Activated CD8-positive, alpha-beta T cell treated with anti-CD3 and anti-CD28 coated beads, Interleukin-2, amount 10 ng/mL, durations not matched to agents 7 days and 5 days (primary cell): ENCODE results near the gene MPDU1. TPM values are rescaled to one million over a fixed set of nuclear protein-coding genes. Genes with fewer than 3 reads are reported as not detected.

Source experiments
- ATAC-seq: fragments of 150-1000 bp; cut with Tn5 transposase; one replicate; pipeline ENCODE4 v1.10.0; 2021; ENCODE audit warnings: moderate library complexity
- CTCF ChIA-PET: fragments of 350-600 bp; sonication (Branson Sonifier 250); formaldehyde crosslinking; loops from one replicate; lab custom pipeline; 2021; ENCODE audit warnings: antibody characterized with exemption; lab: Charles Lee
- POLR2A ChIA-PET: fragments of 350-600 bp; sonication (Branson Sonifier 250); formaldehyde crosslinking; loops from one replicate; lab custom pipeline; 2021; ENCODE audit warnings: antibody characterized with exemption; lab: Charles Lee
- DNase-seq: peaks from one replicate; pipeline ENCODE4 v3.0.0-alpha.2; 2020
- H3K27ac Mint-ChIP-seq: one replicate; pipeline ENCODE4 v1.8.0; 2021; ENCODE audit warnings: mild to moderate bottlenecking, mixed read lengths
- H3K27me3 Mint-ChIP-seq: one replicate; pipeline ENCODE4 v1.8.0; 2021; ENCODE audit warnings: low read depth, mixed read lengths
- H3K36me3 Mint-ChIP-seq: one replicate; pipeline ENCODE4 v1.8.0; 2021; ENCODE audit warnings: low read depth, mixed read lengths
- H3K4me1 Mint-ChIP-seq: one replicate; pipeline ENCODE4 v1.8.0; 2021; ENCODE audit warnings: low read depth, mixed read lengths
- H3K4me3 Mint-ChIP-seq: one replicate; pipeline ENCODE4 v1.8.0; 2021; ENCODE audit warnings: mild to moderate bottlenecking, mixed read lengths
- H3K9me3 Mint-ChIP-seq: one replicate; pipeline ENCODE4 v1.8.0; 2022; ENCODE audit warnings: mixed read lengths; ENCODE audit not compliant: insufficient read depth
- total RNA-seq, 2 experiments: library from RNA; stranded (reverse); gene quantifications; one replicate each; pipeline ENCODE4 v1.2.3, GENCODE V29; 2021

The MPDU1 gene
- total RNA-seq, 2 experiments from 2014 or later, result 69.0 to 70.4 TPM

DNA sequence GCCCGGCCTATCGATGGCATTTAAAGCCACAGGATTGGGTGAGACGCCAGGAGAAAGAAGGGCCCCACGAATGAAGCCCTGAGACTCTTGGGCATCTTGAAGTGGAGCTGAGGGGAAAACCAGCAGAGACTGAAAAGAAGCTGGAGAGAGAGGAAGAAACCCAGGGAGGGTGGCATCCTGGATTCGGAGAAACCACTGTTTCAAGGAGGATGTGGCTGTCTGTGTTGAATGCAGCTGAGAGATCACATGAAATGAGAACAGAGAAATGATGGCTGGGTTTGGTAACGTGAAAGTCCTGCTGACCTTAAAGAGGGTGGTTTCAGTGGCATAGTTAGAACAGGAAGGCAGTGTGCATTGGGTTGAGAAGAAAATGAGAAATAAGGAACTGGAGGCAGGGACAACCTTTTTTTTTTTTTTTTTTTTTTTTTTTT is 31.0 kb upstream of the MPDU1 start:
- H3K9me3 Mint-ChIP-seq, result no peaks in the 10 kb centered on the region
- H3K27me3 Mint-ChIP-seq, result no peaks in the 10 kb centered on the region
- ATAC-seq (peak; percentile 59), DNase-seq (peak; percentile 79)
- peak overlapping the region; percentile 91 for H3K27ac Mint-ChIP-seq
- ChIA-PET CTCF (interaction anchor here (0.5 to 2.1 kb wide), 8 partner anchors 8 to 197 kb away, joined by 3 to 38 read pairs (median 5); partner anchors contain the start of gene SENP3), POLR2A (interaction anchor here (0.8 to 1.9 kb wide), 10 partner anchors 8 to 197 kb away, joined by 3 to 13 read pairs (median 4); partner anchors contain the start of genes MPDU1, SENP3 and TP53)
- H3K4me3 Mint-ChIP-seq, result peak overlapping the region; percentile 60
- peaks cover 78% of the 10 kb centered on the region for H3K4me1 Mint-ChIP-seq
- H3K36me3 Mint-ChIP-seq, result peaks cover 61% of the 10 kb centered on the region

DNA sequence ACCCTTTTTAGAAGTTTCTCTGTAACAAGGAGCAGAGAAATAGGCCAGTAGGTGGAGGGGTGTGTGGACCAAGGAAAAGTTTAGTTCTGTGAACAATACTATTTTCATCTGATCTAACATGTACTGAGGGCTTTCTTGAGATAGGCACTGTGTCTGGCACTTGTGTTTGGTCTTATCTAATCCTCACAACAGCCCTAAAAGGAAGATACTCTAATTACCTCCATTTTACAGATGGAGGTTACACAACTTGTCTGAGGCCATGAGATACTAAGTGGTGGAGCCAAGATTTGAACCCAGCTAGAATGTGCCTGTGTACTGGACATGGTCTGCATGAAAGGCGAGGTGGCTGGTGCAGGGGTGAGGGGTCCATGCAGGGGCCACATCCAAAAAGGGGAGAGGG is 30.3 kb upstream of the MPDU1 start:
- Mint-ChIP-seq H3K4me1 (peaks cover 79% of the 10 kb centered on the region), H3K36me3 (peaks cover 58% of the 10 kb centered on the region), H3K27ac (peak overlapping the region; percentile 91), H3K27me3 (no peaks in the 10 kb centered on the region), H3K4me3 (peak overlapping the region; percentile 60), H3K9me3 (no peaks in the 10 kb centered on the region)
- ChIA-PET CTCF (interaction anchor here (1.3 to 2.1 kb wide), 3 partner anchors 8 to 67 kb away, joined by 3 to 38 read pairs (median 10); partner anchors contain the start of gene SENP3), POLR2A (interaction anchor here (0.9 to 1.9 kb wide), 3 partner anchors 38 to 117 kb away, joined by 3 to 11 read pairs (median 3); no protein-coding TSS in a partner anchor)
- DNase-seq (no peak), ATAC-seq (no peak)

DNA sequence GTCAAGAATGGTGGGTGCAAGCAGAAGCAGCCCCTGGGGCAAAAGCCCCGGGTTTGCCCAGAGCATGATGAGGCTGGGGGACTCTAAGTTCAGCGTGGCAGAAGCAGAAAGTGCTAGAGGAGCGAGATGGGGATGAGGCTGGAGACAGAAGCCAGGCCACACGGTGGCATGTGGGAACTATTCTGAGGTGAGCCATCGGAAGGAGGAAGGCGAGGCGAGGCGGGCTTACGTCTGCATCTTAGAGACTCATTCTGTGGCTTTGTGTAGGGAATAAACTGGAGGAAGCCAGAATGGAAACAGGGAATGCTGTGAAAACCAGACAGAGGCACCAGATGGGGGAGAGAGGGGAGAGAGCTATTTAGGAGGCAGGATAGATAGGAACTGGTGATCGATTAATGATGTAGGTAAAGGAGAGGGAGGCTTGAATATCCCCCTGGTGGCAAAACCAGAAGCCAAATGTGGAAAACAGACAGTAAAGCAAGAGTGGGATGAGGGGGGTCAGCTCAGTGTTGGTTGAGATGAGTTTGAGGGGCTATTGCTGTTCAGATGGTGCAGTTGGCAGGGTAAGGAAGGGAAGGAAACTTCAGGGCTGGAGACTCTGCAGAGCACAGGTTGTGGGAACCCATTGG is 28.2 kb upstream of the MPDU1 start:
- DNase-seq (no peak), ATAC-seq (no peak)
- no peak overlapping the region for H3K4me3 Mint-ChIP-seq
- peaks cover 59% of the 10 kb centered on the region for H3K36me3 Mint-ChIP-seq
- ChIA-PET CTCF (interaction anchor here (0.8 to 1.7 kb wide), 3 partner anchors 32 to 41 kb away, joined by 3 to 7 read pairs (median 4); no protein-coding TSS in a partner anchor), POLR2A (no interaction called here)
- peak overlapping the region; percentile 39 for H3K27ac Mint-ChIP-seq
- H3K27me3 Mint-ChIP-seq, result no peaks in the 10 kb centered on the region
- no peaks in the 10 kb centered on the region for H3K9me3 Mint-ChIP-seq
- peaks cover 87% of the 10 kb centered on the region for H3K4me1 Mint-ChIP-seq

DNA sequence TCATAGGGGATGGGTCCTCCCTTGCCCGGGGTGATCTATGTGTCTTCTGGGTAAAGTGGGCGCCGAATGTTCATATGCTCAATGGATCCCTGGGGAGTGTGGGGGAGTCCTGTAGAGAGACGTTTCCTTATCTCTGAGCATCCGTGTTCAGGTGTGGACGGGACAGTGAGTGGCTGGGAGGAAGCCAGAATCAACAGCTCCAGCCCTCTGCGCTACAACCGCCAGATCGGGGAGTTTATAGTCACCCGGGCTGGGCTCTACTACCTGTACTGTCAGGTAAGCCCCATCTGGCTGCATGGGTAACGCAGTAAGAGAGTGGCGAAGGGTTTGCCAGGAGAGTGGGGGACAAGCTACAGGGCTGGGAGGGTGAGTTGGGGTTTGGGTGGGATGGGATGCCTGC is 27.0 kb upstream of the MPDU1 start:
- ChIA-PET CTCF (interaction anchor here (1.6 to 6.1 kb wide), 3 partner anchors 34 to 219 kb away, joined by 3 to 264 read pairs (median 6); no protein-coding TSS in a partner anchor), POLR2A (interaction anchor here (1.0 kb wide), 1 partner anchor 49 kb away, joined by 3 read pairs; no protein-coding TSS in a partner anchor)
- Mint-ChIP-seq H3K9me3 (no peaks in the 10 kb centered on the region), H3K4me3 (no peak overlapping the region), H3K4me1 (peaks cover 81% of the 10 kb centered on the region), H3K36me3 (peaks cover 60% of the 10 kb centered on the region), H3K27me3 (no peaks in the 10 kb centered on the region), H3K27ac (peak overlapping the region; percentile 37)
- ATAC-seq (no peak), DNase-seq (no peak)

DNA sequence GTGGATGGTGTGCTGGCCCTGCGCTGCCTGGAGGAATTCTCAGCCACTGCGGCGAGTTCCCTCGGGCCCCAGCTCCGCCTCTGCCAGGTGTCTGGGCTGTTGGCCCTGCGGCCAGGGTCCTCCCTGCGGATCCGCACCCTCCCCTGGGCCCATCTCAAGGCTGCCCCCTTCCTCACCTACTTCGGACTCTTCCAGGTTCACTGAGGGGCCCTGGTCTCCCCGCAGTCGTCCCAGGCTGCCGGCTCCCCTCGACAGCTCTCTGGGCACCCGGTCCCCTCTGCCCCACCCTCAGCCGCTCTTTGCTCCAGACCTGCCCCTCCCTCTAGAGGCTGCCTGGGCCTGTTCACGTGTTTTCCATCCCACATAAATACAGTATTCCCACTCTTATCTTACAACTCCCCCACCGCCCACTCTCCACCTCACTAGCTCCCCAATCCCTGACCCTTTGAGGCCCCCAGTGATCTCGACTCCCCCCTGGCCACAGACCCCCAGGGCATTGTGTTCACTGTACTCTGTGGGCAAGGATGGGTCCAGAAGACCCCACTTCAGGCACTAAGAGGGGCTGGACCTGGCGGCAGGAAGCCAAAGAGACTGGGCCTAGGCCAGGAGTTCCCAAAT is 26.4 kb upstream of the MPDU1 start:
- Mint-ChIP-seq H3K27ac (no peak overlapping the region), H3K4me1 (peaks cover 75% of the 10 kb centered on the region), H3K4me3 (no peak overlapping the region), H3K27me3 (no peaks in the 10 kb centered on the region), H3K36me3 (peaks cover 56% of the 10 kb centered on the region), H3K9me3 (no peaks in the 10 kb centered on the region)
- ChIA-PET CTCF (interaction anchor here (1.0 to 6.1 kb wide), 7 partner anchors 9 to 220 kb away, joined by 3 to 264 read pairs (median 3); partner anchors contain the start of genes TMEM102 and TNFSF12), POLR2A (interaction anchor here (1.0 to 2.0 kb wide), 4 partner anchors 14 to 130 kb away, joined by 3 to 8 read pairs (median 4); partner anchors contain the start of genes POLR2A, TP53 and WRAP53)
- DNase-seq, result no peak
- ATAC-seq, result no peak

DNA sequence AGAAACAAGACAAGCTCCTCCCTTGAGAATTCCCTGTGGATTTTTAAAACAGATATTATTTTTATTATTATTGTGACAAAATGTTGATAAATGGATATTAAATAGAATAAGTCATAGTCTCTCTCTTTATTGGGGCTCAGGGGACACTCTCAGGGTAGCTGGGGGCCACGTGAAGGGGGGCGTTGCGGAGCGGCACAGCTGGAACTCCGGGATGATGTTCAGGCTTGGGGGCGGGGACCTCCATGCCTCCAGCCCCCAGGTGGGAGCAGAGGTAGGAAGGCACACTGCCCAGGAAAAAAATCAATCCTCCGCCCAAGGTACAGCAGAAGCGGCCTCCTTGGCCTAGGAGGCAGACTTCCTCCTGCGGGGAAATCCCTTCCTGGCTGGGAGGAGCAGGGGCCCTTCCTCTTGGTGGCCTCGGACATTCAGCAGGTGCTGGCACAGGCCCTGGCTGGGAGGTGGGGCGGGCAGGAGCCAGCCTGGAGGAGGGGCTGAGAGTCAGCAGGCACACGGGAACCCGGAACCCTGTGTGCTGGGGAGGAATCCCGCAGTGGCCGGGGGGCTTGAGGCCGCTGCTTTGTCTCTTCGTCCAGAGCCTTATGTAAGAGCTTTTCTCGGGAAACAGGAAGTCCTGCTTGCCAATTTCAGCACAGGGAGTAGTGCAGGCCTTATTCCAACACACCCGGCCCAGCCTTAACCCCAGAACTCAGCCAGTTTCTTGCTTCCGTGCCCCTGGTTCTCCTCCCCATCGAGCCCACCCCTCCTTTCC is 25.7 kb upstream of the MPDU1 start:
- H3K4me3 Mint-ChIP-seq, result peak overlapping the region; percentile 77
- no peaks in the 10 kb centered on the region for H3K9me3 Mint-ChIP-seq
- peak overlapping the region; percentile 87 for H3K27ac Mint-ChIP-seq
- CTCF ChIA-PET, result interaction anchor here (1.0 to 6.1 kb wide), 8 partner anchors 10 to 221 kb away, joined by 3 to 264 read pairs (median 4); partner anchors contain the start of genes CHRNB1, TMEM102 and TNFSF12
- H3K36me3 Mint-ChIP-seq, result peaks cover 59% of the 10 kb centered on the region
- ATAC-seq, result no peak
- H3K27me3 Mint-ChIP-seq, result no peaks in the 10 kb centered on the region
- peaks cover 74% of the 10 kb centered on the region for H3K4me1 Mint-ChIP-seq
- POLR2A ChIA-PET, result interaction anchor here (1.3 to 2.0 kb wide), 5 partner anchors 9 to 130 kb away, joined by 4 to 9 read pairs (median 5); partner anchors contain the start of genes POLR2A, TNFSF12, TP53 and WRAP53
- peak; percentile 39 for DNase-seq

DNA sequence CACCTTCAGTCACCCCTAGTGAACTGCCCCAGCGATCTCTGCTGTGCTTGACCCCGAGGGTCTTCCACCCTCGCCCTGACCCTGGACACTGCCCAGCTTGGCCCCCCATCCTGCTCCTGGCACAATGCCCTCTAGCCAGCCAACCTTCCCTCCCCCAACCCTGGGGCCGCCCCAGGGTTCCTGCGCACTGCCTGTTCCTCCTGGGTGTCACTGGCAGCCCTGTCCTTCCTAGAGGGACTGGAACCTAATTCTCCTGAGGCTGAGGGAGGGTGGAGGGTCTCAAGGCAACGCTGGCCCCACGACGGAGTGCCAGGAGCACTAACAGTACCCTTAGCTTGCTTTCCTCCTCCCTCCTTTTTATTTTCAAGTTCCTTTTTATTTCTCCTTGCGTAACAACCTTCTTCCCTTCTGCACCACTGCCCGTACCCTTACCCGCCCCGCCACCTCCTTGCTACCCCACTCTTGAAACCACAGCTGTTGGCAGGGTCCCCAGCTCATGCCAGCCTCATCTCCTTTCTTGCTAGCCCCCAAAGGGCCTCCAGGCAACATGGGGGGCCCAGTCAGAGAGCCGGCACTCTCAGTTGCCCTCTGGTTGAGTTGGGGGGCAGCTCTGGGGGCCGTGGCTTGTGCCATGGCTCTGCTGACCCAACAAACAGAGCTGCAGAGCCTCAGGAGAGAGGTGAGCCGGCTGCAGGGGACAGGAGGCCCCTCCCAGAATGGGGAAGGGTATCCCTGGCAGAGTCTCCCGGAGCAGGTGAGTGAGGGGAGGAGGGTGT is 24.9 kb upstream of the MPDU1 start, which contains the start of gene TNFSF13:
TNFSF13 (plus strand) TSS at position 207 of the 776 bp plus-strand sequence; CDS start at position 497, 290 bp downstream.
- peaks cover 69% of the 10 kb centered on the region for H3K4me1 Mint-ChIP-seq

DNA sequence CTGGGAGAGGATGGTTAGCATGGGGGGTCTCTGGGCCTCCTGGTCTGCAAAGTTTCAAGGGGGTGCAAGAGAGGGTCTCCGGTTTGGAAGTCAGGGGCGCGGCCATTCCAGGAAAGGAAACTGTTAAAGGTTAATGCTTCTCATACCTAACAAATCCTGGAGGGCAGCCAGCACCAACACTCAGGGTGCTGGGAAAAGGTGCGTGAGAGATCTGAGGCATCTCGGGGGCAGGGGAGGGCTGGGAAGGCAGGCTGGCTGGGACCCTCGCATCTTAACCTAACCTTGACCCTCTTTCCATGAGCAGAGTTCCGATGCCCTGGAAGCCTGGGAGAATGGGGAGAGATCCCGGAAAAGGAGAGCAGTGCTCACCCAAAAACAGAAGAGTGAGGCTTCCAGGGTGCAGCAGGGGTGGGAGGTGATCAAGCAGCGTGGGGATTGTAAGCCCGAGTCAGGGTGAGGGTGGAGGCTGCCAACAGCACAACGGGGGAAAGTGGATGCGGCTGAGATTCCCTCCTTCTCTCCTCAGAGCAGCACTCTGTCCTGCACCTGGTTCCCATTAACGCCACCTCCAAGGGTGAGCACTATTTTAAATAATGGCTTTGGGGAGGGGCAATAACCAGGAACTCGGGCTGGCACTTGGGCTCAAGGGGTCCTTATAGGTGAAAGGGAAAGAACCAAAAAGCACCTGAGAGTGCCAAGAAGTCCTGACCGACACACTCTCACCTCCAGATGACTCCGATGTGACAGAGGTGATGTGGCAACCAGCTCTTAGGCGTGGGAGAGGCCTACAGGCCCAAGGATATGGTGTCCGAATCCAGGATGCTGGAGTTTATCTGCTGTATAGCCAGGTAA is 24.1 kb upstream of the MPDU1 start:
- H3K36me3 Mint-ChIP-seq, result peaks cover 58% of the 10 kb centered on the region
- no peaks in the 10 kb centered on the region for H3K27me3 Mint-ChIP-seq
- DNase-seq, result no peak
- ATAC-seq, result no peak
- peak overlapping the region; percentile 87 for H3K27ac Mint-ChIP-seq
- peaks cover 73% of the 10 kb centered on the region for H3K4me1 Mint-ChIP-seq
- H3K4me3 Mint-ChIP-seq, result peak overlapping the region; percentile 77
- no peaks in the 10 kb centered on the region for H3K9me3 Mint-ChIP-seq
- POLR2A ChIA-PET, result interaction anchor here (0.7 to 3.2 kb wide), 9 partner anchors 7 to 223 kb away, joined by 3 to 32 read pairs (median 9); partner anchors contain the start of genes ACAP1, MPDU1, POLR2A and TNFSF12
- CTCF ChIA-PET, result interaction anchor here (0.8 to 6.1 kb wide), 43 partner anchors 7 to 278 kb away, joined by 3 to 264 read pairs (median 7); partner anchors contain the start of genes CD68, CHRNB1, FXR2 and KCTD11

More for the DNA sequence above, 24.9 kb upstream of the MPDU1 start, which contains the start of gene TNFSF13:
- H3K9me3 Mint-ChIP-seq, result no peaks in the 10 kb centered on the region
- H3K27me3 Mint-ChIP-seq, result no peaks in the 10 kb centered on the region
- DNase-seq, result no peak
- H3K4me3 Mint-ChIP-seq, result peak within 1 kb of the TSS; percentile 77
- ATAC-seq, result no peak
- peaks cover 54% of the 10 kb centered on the region for H3K36me3 Mint-ChIP-seq
- H3K27ac Mint-ChIP-seq, result peak within 1 kb of the TSS; percentile 87
- ChIA-PET POLR2A (interaction anchor here (1.3 to 3.1 kb wide), 6 partner anchors 10 to 129 kb away, joined by 4 to 32 read pairs (median 6); partner anchors contain the start of genes POLR2A, TNFSF12, TP53 and WRAP53), CTCF (interaction anchor here (1.0 to 6.1 kb wide), 7 partner anchors 25 to 204 kb away, joined by 3 to 264 read pairs (median 37); partner anchors contain the start of genes CHRNB1, TMEM102 and TMEM95)
